MCF 10A (cell line): ENCODE data around the gene MYH16. TPM values are rescaled to one million over a fixed set of nuclear protein-coding genes. Genes with fewer than 3 reads are reported as not detected.

ENCODE experiments used
- BruUV-seq: library from RNA; stranded (reverse); fragments of 400-500 nt; replicated peaks from 2 replicates; lab custom pipeline; 2021; lab: Mats Ljungman, UMichigan
- CTCF ChIA-PET: fragments of 300-600 bp; sonication (Branson Sonifier 250); formaldehyde crosslinking; extraction: SDS; loops from one replicate; lab custom pipeline; 2021; ENCODE audit warnings: antibody characterized with exemption, inconsistent platforms; lab: Yijun Ruan, JAX
- POLR2A ChIA-PET: fragments of 300-600, 350-650 bp; sonication (Branson Sonifier 250); formaldehyde crosslinking; extraction: SDS; loops from one replicate; lab custom pipeline; 2020; ENCODE audit warnings: antibody characterized with exemption, inconsistent platforms; lab: Yijun Ruan, JAX
- DNase-seq: peaks from one replicate; pipeline ENCODE4 v3.0.0-alpha.2; 2018; ENCODE audit not compliant: unreplicated experiment
- H3K27ac Mint-ChIP-seq: one replicate; pipeline ENCODE4 v1.8.0; 2022; ENCODE audit warnings: mild to moderate bottlenecking, low read depth, mixed read lengths; ENCODE audit not compliant: unreplicated experiment
- H3K27me3 Mint-ChIP-seq: one replicate; pipeline ENCODE4 v1.8.0; 2022; ENCODE audit warnings: mixed read lengths; ENCODE audit not compliant: insufficient read depth, unreplicated experiment
- H3K36me3 Mint-ChIP-seq: one replicate; pipeline ENCODE4 v1.8.0; 2022; ENCODE audit warnings: mild to moderate bottlenecking, moderate library complexity, mixed read lengths; ENCODE audit not compliant: insufficient read depth, unreplicated experiment
- H3K4me1 Mint-ChIP-seq: one replicate; pipeline ENCODE4 v1.8.0; 2022; ENCODE audit warnings: mixed read lengths; ENCODE audit not compliant: insufficient read depth, unreplicated experiment
- H3K4me3 Mint-ChIP-seq: one replicate; pipeline ENCODE4 v1.8.0; 2022; ENCODE audit warnings: mild to moderate bottlenecking, moderate library complexity, mixed read lengths; ENCODE audit not compliant: unreplicated experiment
- H3K9me3 Mint-ChIP-seq: one replicate; pipeline ENCODE4 v1.8.0; 2022; ENCODE audit warnings: mixed read lengths; ENCODE audit not compliant: unreplicated experiment
- intact Hi-C: fragments of 100-400 bp; cut with micrococcal nuclease; formaldehyde crosslinking; loops from 2 replicates; pipeline ENCODE4 v1.14.1; 2022
- total RNA-seq: library from RNA; stranded (reverse); gene quantifications from 2 replicates; pipeline ENCODE4 v1.2.3, GENCODE V29; 2022
- TF ChIP-seq, protein P1 (sequence below): fragments of 200-600 bp; IDR thresholded peaks from one replicate; pipeline ENCODE4 v1.8.0; 2022; ENCODE audit warnings: antibody characterized with exemption, mild to moderate bottlenecking; ENCODE audit not compliant: unreplicated experiment

Gene MYH16
- total RNA-seq, 1 experiment from 2014 or later, result 0.33 TPM

GRCh38 chr7:99258501-99258900 is 14.1 kb upstream of the MYH16 start:
- Mint-ChIP-seq H3K9me3 (no peaks in the 10 kb centered on the region), H3K4me1 (peaks cover 7% of the 10 kb centered on the region), H3K36me3 (no peaks in the 10 kb centered on the region), H3K27ac (no peak overlapping the region), H3K4me3 (no peak overlapping the region), H3K27me3 (no peaks in the 10 kb centered on the region)
- no TSS peak for BruUV-seq
- ChIA-PET POLR2A (interaction anchor here (1.0 kb wide), 1 partner anchor 58 kb away, joined by 3 read pairs; no protein-coding TSS in a partner anchor), CTCF (no interaction called here)
- intact Hi-C loops, result no loop called here
- peak; percentile 18 for DNase-seq
- TF ChIP-seq, protein P1, sequence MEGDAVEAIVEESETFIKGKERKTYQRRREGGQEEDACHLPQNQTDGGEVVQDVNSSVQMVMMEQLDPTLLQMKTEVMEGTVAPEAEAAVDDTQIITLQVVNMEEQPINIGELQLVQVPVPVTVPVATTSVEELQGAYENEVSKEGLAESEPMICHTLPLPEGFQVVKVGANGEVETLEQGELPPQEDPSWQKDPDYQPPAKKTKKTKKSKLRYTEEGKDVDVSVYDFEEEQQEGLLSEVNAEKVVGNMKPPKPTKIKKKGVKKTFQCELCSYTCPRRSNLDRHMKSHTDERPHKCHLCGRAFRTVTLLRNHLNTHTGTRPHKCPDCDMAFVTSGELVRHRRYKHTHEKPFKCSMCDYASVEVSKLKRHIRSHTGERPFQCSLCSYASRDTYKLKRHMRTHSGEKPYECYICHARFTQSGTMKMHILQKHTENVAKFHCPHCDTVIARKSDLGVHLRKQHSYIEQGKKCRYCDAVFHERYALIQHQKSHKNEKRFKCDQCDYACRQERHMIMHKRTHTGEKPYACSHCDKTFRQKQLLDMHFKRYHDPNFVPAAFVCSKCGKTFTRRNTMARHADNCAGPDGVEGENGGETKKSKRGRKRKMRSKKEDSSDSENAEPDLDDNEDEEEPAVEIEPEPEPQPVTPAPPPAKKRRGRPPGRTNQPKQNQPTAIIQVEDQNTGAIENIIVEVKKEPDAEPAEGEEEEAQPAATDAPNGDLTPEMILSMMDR, result no peak

- H3K4me3 Mint-ChIP-seq, result no peak overlapping the region
- peaks cover 3% of the 10 kb centered on the region for H3K4me1 Mint-ChIP-seq
- ChIA-PET CTCF (interaction anchor here (0.6 to 1.8 kb wide), 2 partner anchors 14 to 1597 kb away, joined by 3 to 6 read pairs; no protein-coding TSS in a partner anchor), POLR2A (no interaction called here)
- TF ChIP-seq, protein P1, result no peak
- no peak overlapping the region for H3K27ac Mint-ChIP-seq
- BruUV-seq, result no TSS peak
- intact Hi-C loops, result no loop called here
- no peaks in the 10 kb centered on the region for H3K9me3 Mint-ChIP-seq
- H3K36me3 Mint-ChIP-seq, result no peaks in the 10 kb centered on the region
- no peaks in the 10 kb centered on the region for H3K27me3 Mint-ChIP-seq
- no peak for DNase-seq
These were observed 12.2 kb upstream of the MYH16 start for GRCh38 chr7:99260395-99260794.

DNA sequence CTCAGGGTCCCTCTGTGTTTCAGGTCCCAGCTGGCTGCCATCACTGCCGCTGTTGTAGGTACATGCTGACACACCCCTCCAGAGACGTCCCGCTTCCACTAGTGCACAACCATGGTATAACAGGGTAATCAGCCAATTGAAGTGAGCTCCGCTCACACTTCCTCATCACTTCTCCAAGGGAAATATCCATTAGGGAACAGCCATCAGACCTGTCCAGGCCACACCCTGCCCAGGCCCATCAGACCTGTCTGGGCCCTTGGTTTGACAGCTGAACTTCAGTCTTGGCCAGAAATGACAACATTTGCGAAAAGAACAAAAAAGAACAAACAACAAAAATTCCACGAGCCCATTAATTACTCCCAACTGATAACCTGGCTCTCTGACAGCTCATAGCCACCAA is 11.0 kb upstream of the MYH16 start:
- intact Hi-C loops, result no loop called here
- H3K27me3 Mint-ChIP-seq, result no peaks in the 10 kb centered on the region
- H3K4me1 Mint-ChIP-seq, result no peaks in the 10 kb centered on the region
- POLR2A ChIA-PET, result interaction anchor here (1.0 kb wide), 1 partner anchor 12 kb away, joined by 3 read pairs; no protein-coding TSS in a partner anchor
- DNase-seq, result no peak
- no peaks in the 10 kb centered on the region for H3K36me3 Mint-ChIP-seq
- TF ChIP-seq, protein P1, result no peak
- peaks cover 6% of the 10 kb centered on the region for H3K9me3 Mint-ChIP-seq
- CTCF ChIA-PET, result interaction anchor here (1.8 kb wide), 1 partner anchor 13 kb away, joined by 6 read pairs; no protein-coding TSS in a partner anchor
- no peak overlapping the region for H3K4me3 Mint-ChIP-seq
- H3K27ac Mint-ChIP-seq, result no peak overlapping the region
- no TSS peak for BruUV-seq

DNA sequence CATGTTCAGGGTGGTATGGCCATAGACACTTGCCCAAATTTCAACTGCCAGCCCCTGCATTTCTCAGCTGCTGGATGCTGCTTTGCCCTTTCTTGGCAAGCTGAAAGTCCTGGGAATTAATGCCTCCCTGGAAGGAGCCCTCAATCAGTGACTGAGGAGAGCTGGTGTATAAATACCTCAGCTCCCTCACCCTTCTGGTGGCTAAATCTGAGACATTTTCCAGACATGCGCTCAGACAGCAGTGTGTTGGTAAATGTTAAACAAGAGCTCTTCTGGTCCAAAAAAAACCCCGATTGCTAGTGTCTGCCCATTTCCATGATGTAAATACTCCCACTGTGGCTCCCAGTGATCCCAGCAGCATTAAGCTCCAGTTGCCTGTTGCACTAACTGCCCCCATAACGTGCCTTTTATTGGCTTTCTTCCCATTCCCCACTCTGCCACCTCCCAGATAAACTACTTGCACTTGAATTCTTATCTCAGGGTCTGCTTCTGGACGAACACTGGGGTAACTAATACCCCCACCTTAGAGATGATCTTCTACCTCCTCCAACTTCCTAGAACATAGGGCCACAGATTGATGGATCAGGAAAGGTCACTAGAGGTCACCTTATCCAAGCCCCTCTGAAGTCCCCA is 6.7 kb upstream of the MYH16 start:
- Mint-ChIP-seq H3K4me3 (no peak overlapping the region), H3K27ac (no peak overlapping the region), H3K4me1 (peaks cover 10% of the 10 kb centered on the region), H3K9me3 (peaks cover 6% of the 10 kb centered on the region), H3K27me3 (no peaks in the 10 kb centered on the region), H3K36me3 (no peaks in the 10 kb centered on the region)
- CTCF ChIA-PET, result no interaction called here
- TF ChIP-seq, protein P1, result no peak
- DNase-seq, result no peak
- no TSS peak for BruUV-seq
- intact Hi-C loops, result no loop called here
- POLR2A ChIA-PET, result no interaction called here
